ENCODE data around the gene NRP2.

Gene NRP2

DNA sequence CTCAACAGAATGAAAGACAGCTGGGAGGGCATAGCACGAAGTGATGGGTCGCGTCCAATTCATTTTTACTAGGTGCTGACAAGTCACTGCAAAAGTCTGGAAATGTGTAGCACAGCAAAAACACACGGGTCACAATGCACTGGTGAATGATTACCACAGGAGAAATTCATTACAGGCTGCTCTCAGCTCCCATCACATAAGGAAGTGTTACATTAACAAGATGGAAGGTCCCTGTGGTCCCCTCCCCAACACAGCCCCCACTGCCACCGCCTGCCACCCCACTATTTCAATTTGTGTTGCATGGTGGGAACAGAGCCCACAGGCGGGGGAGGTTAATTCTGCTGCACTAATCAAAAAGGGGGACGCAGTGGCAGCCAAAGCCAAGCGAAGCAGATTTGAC, 122.8 kb downstream of the NRP2 start:
- ATAC-seq, result no peak
- TF ChIP-seq, protein P1, sequence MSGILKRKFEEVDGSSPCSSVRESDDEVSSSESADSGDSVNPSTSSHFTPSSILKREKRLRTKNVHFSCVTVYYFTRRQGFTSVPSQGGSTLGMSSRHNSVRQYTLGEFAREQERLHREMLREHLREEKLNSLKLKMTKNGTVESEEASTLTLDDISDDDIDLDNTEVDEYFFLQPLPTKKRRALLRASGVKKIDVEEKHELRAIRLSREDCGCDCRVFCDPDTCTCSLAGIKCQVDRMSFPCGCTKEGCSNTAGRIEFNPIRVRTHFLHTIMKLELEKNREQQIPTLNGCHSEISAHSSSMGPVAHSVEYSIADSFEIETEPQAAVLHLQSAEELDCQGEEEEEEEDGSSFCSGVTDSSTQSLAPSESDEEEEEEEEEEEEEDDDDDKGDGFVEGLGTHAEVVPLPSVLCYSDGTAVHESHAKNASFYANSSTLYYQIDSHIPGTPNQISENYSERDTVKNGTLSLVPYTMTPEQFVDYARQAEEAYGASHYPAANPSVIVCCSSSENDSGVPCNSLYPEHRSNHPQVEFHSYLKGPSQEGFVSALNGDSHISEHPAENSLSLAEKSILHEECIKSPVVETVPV (CRISPR knock-in tag; IDR thresholded peaks at IDR 0.05), result no peak
- TF ChIP-seq CSDC2 (CRISPR knock-in tag; IDR thresholded peaks at IDR 0.05) (no peak), ZNF8 (CRISPR knock-in tag; IDR thresholded peaks at IDR 0.05) (no peak), ZNF565 (CRISPR knock-in tag; conservative IDR thresholded peaks at IDR 0.05; ENCODE audit: low read depth) (no peak), ESRRG (CRISPR knock-in tag; IDR thresholded peaks at IDR 0.05) (no peak)
- TF ChIP-seq, protein P2, sequence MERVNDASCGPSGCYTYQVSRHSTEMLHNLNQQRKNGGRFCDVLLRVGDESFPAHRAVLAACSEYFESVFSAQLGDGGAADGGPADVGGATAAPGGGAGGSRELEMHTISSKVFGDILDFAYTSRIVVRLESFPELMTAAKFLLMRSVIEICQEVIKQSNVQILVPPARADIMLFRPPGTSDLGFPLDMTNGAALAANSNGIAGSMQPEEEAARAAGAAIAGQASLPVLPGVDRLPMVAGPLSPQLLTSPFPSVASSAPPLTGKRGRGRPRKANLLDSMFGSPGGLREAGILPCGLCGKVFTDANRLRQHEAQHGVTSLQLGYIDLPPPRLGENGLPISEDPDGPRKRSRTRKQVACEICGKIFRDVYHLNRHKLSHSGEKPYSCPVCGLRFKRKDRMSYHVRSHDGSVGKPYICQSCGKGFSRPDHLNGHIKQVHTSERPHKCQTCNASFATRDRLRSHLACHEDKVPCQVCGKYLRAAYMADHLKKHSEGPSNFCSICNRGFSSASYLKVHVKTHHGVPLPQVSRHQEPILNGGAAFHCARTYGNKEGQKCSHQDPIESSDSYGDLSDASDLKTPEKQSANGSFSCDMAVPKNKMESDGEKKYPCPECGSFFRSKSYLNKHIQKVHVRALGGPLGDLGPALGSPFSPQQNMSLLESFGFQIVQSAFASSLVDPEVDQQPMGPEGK (CRISPR knock-in tag; IDR thresholded peaks at IDR 0.05; ENCODE audit: borderline replicate concordance), result no peak

DNA sequence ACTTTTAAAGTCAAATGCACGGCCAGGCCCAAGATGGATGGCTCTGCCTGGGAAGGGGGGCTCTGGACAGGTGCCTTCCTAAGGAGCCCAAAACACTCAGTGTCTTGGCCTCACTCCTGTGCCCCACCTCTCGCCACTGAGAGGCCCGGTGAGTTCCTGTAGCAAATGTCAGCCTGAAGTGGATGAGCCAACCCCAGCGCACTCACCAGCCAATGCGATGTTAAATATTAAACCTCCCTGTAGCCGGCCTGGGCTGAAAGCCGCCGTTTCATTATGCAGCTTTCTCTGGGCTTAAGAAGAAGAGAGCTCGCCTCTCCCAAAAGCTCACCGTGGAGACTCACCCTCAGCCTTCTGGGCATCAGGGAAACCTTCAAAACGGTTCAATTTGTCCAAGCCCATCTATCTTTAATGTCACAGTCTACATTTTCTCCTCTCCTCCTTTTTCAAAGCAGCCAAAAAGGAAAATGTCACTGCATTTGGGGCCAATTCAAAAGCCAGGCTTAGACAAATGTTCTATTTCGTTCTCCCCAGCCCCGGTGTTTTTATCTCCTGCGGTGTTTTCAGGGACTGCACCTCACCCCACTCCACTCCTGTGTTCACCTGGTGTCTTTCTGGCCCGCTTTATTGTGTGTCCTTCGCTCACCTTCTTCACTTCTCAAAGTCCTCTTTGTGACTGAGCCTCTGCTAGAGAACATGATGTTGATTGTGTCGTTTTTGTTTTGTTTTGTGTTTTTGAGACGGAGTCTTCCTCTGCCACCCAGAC, 124.0 kb downstream of the NRP2 start:
- no peak for TF ChIP-seq TCF4 (CRISPR knock-in tag; IDR thresholded peaks at IDR 0.05; ENCODE audit: borderline replicate concordance)
- no peak for TF ChIP-seq ZNF8 (CRISPR knock-in tag; IDR thresholded peaks at IDR 0.05)
- no peak for TF ChIP-seq ISL1 (CRISPR knock-in tag; IDR thresholded peaks at IDR 0.05)
- no peak for TF ChIP-seq TOX (CRISPR knock-in tag; IDR thresholded peaks at IDR 0.05; ENCODE audit: borderline replicate concordance)
- TF ChIP-seq ZFP3 (CRISPR knock-in tag; IDR thresholded peaks at IDR 0.05), result no peak
- TF ChIP-seq ARNTL (CRISPR knock-in tag; IDR thresholded peaks at IDR 0.05; ENCODE audit: borderline replicate concordance, low read depth), result no peak
- TF ChIP-seq ZNF70 (CRISPR knock-in tag; IDR thresholded peaks at IDR 0.05), result no peak
- no peak for TF ChIP-seq PPARA (CRISPR knock-in tag; IDR thresholded peaks at IDR 0.05; ENCODE audit: borderline replicate concordance)
- TF ChIP-seq, protein P1 (CRISPR knock-in tag; IDR thresholded peaks at IDR 0.05), result no peak
- TF ChIP-seq ESRRG (CRISPR knock-in tag; IDR thresholded peaks at IDR 0.05), result no peak
- TF ChIP-seq, protein P3, sequence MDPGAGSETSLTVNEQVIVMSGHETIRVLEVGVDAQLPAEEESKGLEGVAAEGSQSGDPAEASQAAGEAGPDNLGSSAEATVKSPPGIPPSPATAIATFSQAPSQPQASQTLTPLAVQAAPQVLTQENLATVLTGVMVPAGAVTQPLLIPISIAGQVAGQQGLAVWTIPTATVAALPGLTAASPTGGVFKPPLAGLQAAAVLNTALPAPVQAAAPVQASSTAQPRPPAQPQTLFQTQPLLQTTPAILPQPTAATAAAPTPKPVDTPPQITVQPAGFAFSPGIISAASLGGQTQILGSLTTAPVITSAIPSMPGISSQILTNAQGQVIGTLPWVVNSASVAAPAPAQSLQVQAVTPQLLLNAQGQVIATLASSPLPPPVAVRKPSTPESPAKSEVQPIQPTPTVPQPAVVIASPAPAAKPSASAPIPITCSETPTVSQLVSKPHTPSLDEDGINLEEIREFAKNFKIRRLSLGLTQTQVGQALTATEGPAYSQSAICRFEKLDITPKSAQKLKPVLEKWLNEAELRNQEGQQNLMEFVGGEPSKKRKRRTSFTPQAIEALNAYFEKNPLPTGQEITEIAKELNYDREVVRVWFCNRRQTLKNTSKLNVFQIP (CRISPR knock-in tag; IDR thresholded peaks at IDR 0.05; ENCODE audit: borderline replicate concordance, low read depth), result no peak
- no peak for TF ChIP-seq BACH2 (CRISPR knock-in tag; IDR thresholded peaks at IDR 0.05; ENCODE audit: borderline replicate concordance)
- no peak for TF ChIP-seq SNAI2 (CRISPR knock-in tag; IDR thresholded peaks at IDR 0.05)
- TF ChIP-seq, protein P4, sequence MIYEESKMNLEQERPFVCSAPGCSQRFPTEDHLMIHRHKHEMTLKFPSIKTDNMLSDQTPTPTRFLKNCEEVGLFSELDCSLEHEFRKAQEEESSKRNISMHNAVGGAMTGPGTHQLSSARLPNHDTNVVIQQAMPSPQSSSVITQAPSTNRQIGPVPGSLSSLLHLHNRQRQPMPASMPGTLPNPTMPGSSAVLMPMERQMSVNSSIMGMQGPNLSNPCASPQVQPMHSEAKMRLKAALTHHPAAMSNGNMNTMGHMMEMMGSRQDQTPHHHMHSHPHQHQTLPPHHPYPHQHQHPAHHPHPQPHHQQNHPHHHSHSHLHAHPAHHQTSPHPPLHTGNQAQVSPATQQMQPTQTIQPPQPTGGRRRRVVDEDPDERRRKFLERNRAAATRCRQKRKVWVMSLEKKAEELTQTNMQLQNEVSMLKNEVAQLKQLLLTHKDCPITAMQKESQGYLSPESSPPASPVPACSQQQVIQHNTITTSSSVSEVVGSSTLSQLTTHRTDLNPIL (CRISPR knock-in tag; IDR thresholded peaks at IDR 0.05; ENCODE audit: low read depth), result no peak
- TF ChIP-seq, protein P5, sequence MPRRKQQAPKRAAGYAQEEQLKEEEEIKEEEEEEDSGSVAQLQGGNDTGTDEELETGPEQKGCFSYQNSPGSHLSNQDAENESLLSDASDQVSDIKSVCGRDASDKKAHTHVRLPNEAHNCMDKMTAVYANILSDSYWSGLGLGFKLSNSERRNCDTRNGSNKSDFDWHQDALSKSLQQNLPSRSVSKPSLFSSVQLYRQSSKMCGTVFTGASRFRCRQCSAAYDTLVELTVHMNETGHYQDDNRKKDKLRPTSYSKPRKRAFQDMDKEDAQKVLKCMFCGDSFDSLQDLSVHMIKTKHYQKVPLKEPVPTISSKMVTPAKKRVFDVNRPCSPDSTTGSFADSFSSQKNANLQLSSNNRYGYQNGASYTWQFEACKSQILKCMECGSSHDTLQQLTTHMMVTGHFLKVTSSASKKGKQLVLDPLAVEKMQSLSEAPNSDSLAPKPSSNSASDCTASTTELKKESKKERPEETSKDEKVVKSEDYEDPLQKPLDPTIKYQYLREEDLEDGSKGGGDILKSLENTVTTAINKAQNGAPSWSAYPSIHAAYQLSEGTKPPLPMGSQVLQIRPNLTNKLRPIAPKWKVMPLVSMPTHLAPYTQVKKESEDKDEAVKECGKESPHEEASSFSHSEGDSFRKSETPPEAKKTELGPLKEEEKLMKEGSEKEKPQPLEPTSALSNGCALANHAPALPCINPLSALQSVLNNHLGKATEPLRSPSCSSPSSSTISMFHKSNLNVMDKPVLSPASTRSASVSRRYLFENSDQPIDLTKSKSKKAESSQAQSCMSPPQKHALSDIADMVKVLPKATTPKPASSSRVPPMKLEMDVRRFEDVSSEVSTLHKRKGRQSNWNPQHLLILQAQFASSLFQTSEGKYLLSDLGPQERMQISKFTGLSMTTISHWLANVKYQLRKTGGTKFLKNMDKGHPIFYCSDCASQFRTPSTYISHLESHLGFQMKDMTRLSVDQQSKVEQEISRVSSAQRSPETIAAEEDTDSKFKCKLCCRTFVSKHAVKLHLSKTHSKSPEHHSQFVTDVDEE (CRISPR knock-in tag; IDR thresholded peaks at IDR 0.05), result no peak
- no peak for ATAC-seq

DNA sequence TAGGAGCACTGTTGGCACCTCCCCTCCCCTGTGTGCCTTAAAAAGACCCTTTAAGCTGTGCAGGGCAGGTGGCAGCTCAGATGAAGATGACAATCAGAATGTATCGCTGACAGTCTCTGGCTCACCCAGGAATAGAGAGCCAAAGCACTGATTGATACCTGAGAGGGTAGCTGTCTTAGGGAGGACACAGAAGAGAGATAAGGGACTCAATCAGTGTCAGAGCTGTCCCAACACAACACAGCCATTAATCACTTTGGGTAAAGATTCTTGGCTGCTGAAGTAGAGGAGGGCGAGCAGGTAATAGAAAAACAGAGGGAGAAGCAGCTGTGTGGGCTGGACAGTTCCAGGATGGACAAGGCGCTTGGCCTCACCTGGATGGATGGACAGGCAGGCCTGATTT, 124.9 kb downstream of the NRP2 start:
- no peak for ATAC-seq
- TF ChIP-seq PPARA (CRISPR knock-in tag; IDR thresholded peaks at IDR 0.05; ENCODE audit: borderline replicate concordance) (no peak), CSDC2 (CRISPR knock-in tag; IDR thresholded peaks at IDR 0.05) (no peak), RARB (CRISPR knock-in tag; IDR thresholded peaks at IDR 0.05) (no peak), ZFP30 (CRISPR knock-in tag; IDR thresholded peaks at IDR 0.05) (no peak), ISL1 (CRISPR knock-in tag; IDR thresholded peaks at IDR 0.05) (no peak), GLIS3 (CRISPR knock-in tag; IDR thresholded peaks at IDR 0.05) (no peak), SNAI2 (CRISPR knock-in tag; IDR thresholded peaks at IDR 0.05) (no peak), OSR1 (CRISPR knock-in tag; IDR thresholded peaks at IDR 0.05) (no peak), ESRRG (CRISPR knock-in tag; IDR thresholded peaks at IDR 0.05) (no peak)
- TF ChIP-seq, protein P5 (CRISPR knock-in tag; IDR thresholded peaks at IDR 0.05), result no peak
- TF ChIP-seq, protein P4 (CRISPR knock-in tag; IDR thresholded peaks at IDR 0.05; ENCODE audit: low read depth), result no peak
